ENCODE data around the gene TMEM59. TPM values are rescaled to one million over a fixed set of nuclear protein-coding genes. Genes with fewer than 3 reads are reported as not detected.

Gene TMEM59
- total RNA-seq, 1 experiment from 2014 or later = 121 TPM

GRCh38 chr1:53981220-53981619 lies 71.8 kb downstream of the TMEM59 start:
- ATAC-seq (no peak), DNase-seq (ENCODE audit: low read depth, low spot score) (no peak)
- TF ChIP-seq ATF3 (IDR thresholded peaks at IDR 0.05) = no peak
- no peak for TF ChIP-seq ZFX (IDR thresholded peaks at IDR 0.05)
- TF ChIP-seq ELF1 (IDR thresholded peaks at IDR 0.05; ENCODE audit: borderline replicate concordance, low read depth) = no peak
- TF ChIP-seq FOSL1 (IDR thresholded peaks at IDR 0.05; ENCODE audit: low read depth) = no peak
- no peak for TF ChIP-seq ZBTB33 (IDR thresholded peaks at IDR 0.05; ENCODE audit: extremely low read depth, insufficient replicate concordance, low read length)
- TF ChIP-seq SP1 (IDR thresholded peaks at IDR 0.05; ENCODE audit: low read depth) = no peak
- no peak for TF ChIP-seq POLR2AphosphoS5 (IDR thresholded peaks at IDR 0.05; ENCODE audit: low read depth, low read length)
- CTCF ChIA-PET = no interaction called here
- Histone ChIP-seq H3K79me2 (ENCODE audit: insufficient read depth, low read length) (no peaks in the 10 kb centered on the region), H3K9me2 (ENCODE audit: insufficient read depth) (no peaks in the 10 kb centered on the region), H3K4me3 (replicated peaks in 1 of 2; ENCODE audit: low read depth in 1 of 2, low read length in 2 of 2) (no peak overlapping the region), H3K4me2 (ENCODE audit: low read length) (no peak overlapping the region), H3K27ac (ENCODE audit: low read depth, low read length) (no peak overlapping the region), H2AFZ (ENCODE audit: low read depth, low read length, poor library complexity, severe bottlenecking) (no peak overlapping the region), H3K9ac (ENCODE audit: low read length) (no peak overlapping the region), H4K20me1 (ENCODE audit: insufficient read depth) (no peaks in the 10 kb centered on the region), H3K9me3 (ENCODE audit: control insufficient read depth in 1 of 2, insufficient read depth in 1 of 2, low read depth in 1 of 2, low read length in 2 of 2) (no peaks in the 10 kb centered on the region), H3K36me3 (ENCODE audit: control insufficient read depth in 1 of 2, insufficient read depth in 2 of 2, low read length in 2 of 2) (no peaks in the 10 kb centered on the region), H3K4me1 (ENCODE audit: control insufficient read depth in 1 of 2, insufficient read depth in 2 of 2, low read length in 2 of 2) (peaks cover 7% of the 10 kb centered on the region in 2 experiments; a peak in 3 of 4 replicates), H3K27me3 (ENCODE audit: insufficient read depth, low read length) (no peaks in the 10 kb centered on the region)
- RAD21 ChIA-PET (ENCODE audit: low non-redundant PET in 1 of 2, low total read pairs in 2 of 2, uncharacterized antibody in 2 of 2, unreplicated experiment in 2 of 2) = no interaction called here
- POLR2A ChIA-PET = no interaction called here
- intact Hi-C loops (cut with micrococcal nuclease) = no loop called here
- no TSS peak for BruUV-seq (replicated peaks)
